ENCODE results near the gene ACP6. TPM values are rescaled to one million over a fixed set of nuclear protein-coding genes. Genes with fewer than 3 reads are reported as not detected.
"Not testable (repeated sequence)": the region's sequence is repeated elsewhere in the genome, so short reads cannot be mapped to it uniquely, and the experiment has no call there.

ACP6 gene
- 8.6 TPM for total RNA-seq

GRCh38 chr1:147670319-147671001 is at the start of gene ACP6:
Gene ACP6, minus strand, starts transcription at chr1:147670524. Its CDS starts 476 bp downstream, at chr1:147670048.
- DNase-seq (ENCODE audit: low read depth in 2 of 3, low spot score in 2 of 3) = peak; percentile 47 to 94 (median 91)

DNA sequence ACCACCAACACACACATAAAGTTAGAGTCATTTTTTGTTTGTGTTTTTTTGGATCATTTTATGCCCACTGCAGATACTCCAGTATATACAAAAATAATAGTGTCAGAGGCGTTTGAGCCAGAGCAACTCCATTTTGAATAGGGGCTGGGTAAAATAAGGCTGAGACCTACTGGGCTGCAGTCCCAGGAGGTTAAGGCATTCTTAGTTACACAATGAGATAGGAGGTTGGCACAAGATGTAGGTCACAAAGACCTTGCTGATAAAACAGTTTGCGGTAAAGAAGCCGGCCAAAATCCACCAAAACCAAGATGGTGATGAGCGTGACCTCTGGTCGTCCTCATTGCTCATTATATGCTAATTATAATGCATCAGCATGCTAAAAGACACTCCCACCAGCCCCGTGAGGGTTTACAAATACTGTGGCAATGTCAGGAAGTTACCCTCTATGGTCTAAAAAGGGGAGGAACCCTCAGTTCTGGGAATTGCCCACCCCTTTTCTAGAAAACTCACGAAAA is 49.4 kb upstream of the ACP6 start:
- DNase-seq (ENCODE audit: low read depth in 2 of 3, low spot score in 2 of 3) = no peak

GRCh38 chr1:147719029-147719698 is 48.8 kb upstream of the ACP6 start:
- DNase-seq (ENCODE audit: low read depth in 2 of 3, low spot score in 2 of 3) = no peak

DNA sequence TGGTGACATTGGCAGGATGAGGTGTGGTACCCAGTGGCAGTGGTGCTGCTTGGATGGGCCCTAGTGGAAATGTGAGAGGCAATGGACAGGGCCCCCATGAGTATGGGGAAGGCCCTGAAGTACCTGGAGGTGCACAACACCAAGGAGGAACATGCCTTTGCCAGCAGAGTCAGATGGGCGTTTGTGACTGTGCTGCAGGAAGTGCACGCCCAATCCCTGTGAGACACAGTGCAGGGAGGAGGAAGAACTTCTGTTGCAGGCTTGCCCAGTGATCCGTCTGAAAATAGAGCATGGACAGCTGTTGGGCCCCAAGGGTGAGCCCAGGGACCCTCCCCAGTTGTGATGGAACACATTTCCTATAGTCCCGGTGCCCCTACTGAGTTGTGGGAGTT is 47.4 kb upstream of the ACP6 start:
- peak in 2 of 3 donors; percentile 8 to 33 for DNase-seq (ENCODE audit: low read depth in 2 of 3, low spot score in 2 of 3)

- DNase-seq (ENCODE audit: low read depth in 2 of 3, low spot score in 2 of 3) = no peak
Measured at GRCh38 chr1:147717051-147717705, 46.9 kb upstream of the ACP6 start.

- no peak for DNase-seq (ENCODE audit: low read depth in 2 of 3, low spot score in 2 of 3)
Measured at GRCh38 chr1:147712605-147713004, 42.3 kb upstream of the ACP6 start.

DNA sequence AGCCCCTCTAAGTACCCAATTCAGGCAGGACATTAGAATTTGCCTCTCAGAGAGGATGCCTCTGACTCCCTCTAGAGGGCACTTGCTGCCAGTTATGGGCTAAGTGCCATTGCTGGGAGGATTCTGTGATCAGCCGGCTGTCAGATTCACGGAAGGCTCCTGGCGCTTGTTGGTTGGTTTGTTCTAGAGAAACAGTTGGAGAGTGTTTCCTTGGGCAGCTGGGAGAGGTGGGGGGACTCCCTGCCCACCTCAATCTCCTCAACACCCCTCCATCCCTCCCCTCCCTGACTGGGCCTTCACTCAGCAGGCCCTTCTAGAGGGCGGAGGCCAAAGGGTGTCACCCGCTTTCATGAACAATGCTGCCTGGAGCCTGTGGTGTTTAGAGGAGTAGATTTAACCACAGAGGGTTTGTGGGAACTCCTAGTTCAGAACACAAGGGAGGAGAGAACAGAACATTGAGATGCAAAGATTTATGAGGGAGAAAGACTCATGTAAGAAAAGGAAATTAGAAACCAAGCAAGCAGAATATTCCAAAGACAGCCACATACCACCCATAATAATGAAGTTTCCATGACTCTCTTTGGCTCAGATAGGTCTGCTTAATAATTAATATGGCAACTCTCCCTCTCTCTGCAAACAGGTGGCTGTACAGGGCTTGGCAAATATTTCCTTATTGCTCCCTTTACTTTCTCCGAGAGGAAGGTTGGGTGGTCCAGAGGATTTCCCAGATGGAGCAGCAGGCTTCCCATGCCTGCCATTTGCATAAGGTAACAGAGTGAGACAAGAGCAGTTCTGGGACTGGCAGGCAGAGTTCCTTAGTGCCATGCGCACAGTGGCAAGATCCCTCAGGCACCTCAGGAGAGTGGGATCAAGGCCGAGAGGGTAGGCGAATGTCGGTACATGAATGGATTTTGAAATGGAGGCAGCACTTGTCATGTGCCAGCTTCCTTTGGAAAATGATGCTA is 30.0 kb upstream of the ACP6 start:
- DNase-seq (ENCODE audit: low read depth in 2 of 3, low spot score in 2 of 3) = peak; percentile 23 to 74 (median 58)

GRCh38 chr1:147699686-147700041 is 29.3 kb upstream of the ACP6 start:
- DNase-seq (ENCODE audit: low read depth in 2 of 3, low spot score in 2 of 3) = no peak

DNA sequence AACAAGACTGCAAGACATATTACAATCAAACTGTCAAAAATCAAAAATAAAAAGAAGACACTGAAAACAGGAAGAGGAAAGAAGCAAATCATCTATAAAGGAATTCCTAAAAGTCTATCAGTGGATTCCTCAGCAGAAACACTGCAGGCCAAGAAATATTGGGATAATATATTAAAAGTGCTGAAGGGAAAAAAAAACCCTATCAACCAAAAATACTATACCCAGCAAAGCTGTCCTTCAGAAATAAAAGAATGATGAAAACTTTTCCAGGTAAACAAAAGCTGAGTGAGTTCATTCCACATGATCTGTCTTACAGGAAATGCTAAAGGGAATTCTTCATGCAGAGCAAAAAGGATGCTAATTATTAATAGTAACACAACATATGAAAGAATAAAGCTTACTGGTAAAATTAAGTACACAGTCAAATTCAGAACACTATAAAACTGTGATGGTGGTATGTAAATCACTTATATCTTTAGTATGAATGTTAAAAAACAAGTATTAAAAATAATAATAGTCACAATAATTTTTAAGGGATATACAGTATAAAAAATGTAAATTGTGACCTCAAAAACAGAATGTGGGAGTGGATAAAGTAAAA is 12.9 kb upstream of the ACP6 start:
- DNase-seq (ENCODE audit: low read depth in 2 of 3, low spot score in 2 of 3) = no peak

DNA sequence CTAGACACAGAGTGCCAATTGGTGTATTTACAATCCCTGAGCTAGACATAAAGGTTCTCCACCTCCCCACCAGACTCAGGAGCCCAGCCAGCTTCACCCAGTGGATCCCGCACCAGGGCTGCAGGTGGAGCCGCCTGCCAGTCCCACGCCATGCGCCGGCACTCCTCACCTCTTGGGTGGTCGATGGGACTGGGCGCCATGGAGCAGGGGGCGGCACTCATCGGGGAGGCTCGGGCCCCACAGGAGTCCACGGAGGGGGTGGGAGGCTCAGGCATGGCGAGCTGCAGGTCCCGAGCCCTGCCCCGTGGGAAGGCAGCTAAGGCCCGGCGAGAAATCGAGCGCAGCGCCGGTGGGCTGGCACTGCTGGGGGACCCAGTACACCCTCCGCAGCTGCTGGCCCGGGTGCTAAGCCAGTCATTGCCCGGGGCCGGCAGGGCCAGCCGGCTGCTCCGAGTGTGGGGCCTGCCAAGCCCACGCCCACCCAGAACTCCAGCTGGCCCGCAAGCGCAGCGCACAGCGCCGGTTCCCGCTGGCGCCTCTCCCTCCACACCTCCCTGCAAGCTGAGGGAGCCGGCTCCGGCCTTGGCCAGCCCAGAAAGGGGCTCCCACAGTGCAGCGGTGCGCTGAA is 10.4 kb upstream of the ACP6 start:
- DNase-seq (ENCODE audit: low read depth in 2 of 3, low spot score in 2 of 3) = not testable (repeated sequence)

- DNase-seq (ENCODE audit: low read depth in 2 of 3, low spot score in 2 of 3) = not testable (repeated sequence)
Measured at GRCh38 chr1:147677681-147678080, 7.4 kb upstream of the ACP6 start.

GRCh38 chr1:147676311-147677085 is 6.2 kb upstream of the ACP6 start:
- DNase-seq (ENCODE audit: low read depth in 2 of 3, low spot score in 2 of 3) = no peak

DNA sequence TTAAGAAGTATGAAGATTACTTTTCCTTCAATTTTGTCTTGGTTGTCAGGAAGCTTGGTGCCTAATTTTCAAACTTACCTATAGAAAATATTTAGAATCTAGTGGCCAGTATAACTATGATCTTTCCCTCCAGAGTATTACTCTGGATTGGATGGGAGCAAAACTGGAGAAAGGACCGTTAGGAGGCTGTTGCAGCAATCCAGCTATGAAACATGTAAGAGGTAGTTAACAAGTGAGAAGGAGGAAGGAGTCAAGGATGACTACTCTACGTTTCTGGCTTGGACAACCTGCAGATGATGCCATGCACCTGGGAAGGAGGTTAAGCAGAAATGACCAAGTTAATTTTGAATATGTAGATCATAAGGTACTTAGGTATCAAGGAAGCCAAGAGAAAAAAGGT is 3.5 kb upstream of the ACP6 start:
- no peak for DNase-seq (ENCODE audit: low read depth in 2 of 3, low spot score in 2 of 3)

- no peak for DNase-seq (ENCODE audit: low read depth in 2 of 3, low spot score in 2 of 3)
Measured at GRCh38 chr1:147673406-147673805, 3.1 kb upstream of the ACP6 start.

DNA sequence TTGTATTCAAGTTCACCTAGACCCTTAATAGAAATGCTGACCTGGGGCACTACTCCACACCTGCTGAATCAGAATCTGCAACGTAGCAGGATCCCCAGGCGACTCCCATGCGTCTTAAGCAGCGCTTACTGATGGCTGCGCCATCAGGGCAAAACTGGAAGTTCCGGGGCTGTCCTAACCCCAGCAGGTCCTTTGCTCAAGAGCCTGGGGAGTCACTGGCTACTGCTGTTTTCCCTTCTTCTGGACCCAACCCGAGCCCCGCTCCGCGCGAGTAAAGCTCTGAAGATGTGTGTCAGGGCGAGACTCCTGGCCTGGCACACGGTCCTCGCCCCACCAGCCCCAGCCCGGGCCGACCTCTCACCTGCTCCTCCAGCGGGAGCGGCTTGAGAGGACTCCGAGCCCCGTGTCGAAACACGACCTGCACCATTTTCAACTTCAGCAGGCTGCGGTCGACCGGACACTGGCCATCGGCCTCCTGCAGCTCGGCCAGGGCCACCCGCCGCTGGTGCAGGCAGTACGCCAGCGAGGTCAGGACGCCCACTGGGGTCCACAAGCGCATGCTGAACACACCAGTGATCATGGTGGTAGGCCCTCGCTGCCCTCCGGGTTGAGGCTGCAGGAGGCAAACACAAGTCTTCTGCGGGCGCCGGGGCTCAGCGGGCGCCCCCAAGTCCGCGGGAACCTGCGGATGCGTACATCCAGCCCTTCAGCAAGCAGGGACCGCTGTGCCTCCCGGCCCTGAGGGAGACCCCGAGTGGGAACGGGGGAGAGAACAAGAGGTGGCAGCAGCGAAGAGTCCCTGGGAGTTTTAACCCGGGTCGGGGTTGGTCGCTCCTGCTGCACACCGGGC is 630 bp downstream of the ACP6 start:
- peak in 2 of 3 donors; percentile 54 to 59 for DNase-seq (ENCODE audit: low read depth in 2 of 3, low spot score in 2 of 3)

GRCh38 chr1:147665521-147665920 is 4.8 kb downstream of the ACP6 start:
- no peak for DNase-seq (ENCODE audit: low read depth in 2 of 3, low spot score in 2 of 3)

DNA sequence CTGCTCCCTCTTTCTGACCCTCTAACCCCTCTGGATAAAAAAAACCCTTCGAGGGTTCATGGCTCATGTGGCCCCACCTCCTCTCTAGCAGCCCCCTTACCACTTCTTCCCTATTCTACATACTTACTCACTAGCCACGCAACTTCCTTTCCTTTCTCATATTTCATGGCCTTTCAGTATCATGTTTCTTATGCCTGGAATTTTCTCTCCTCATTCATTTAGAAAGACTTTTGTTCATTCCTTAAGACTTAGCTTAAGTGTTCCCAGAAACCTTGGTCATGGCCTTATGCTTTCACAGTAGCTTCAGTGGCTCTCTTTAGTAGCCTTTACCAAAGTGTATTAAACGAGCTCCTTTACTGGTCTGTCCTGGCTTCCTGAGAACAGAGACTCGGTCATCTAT is 6.1 kb downstream of the ACP6 start:
- DNase-seq (ENCODE audit: low read depth in 2 of 3, low spot score in 2 of 3) = no peak

DNA sequence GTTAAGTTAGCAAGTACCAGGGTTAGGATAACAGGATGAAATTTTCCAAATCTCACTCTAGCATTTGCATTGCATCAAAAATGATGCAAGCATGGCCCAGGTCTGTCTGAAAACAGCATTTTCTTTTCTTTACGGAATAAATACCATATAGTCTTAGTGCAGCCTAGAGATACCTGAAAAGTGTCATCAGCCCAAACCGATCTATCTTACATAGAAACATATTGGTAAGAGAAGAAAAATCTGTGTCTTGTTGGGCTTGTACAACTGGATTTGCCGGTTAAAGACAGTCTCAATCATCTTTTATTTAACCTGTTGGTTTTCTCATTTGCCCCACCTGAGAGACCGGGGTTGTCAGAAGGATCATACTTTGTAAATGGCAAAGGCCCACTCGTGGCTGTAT is 15.8 kb downstream of the ACP6 start:
- no peak for DNase-seq (ENCODE audit: low read depth in 2 of 3, low spot score in 2 of 3)
